Thyroid gland (tissue), 4 donors: Measurements from ENCODE around the gene SLC6A17.

Source experiments
- CTCF ChIP-seq, 6 experiments: fragments of 200-600 bp in 3 of 6; fragments of 450-650 bp in 3 of 6; sonication (generic) in 3 of 6; IDR thresholded peaks; one replicate each; pipeline ENCODE4 v1.5.1; 2016 to 2019; ENCODE audit warnings: antibody characterized with exemption in 6 of 6, mild to moderate bottlenecking in 2 of 6, inconsistent platforms in 1 of 6, moderate library complexity in 1 of 6
- POLR2A ChIP-seq, 2 donors: fragments of 450-650 bp; IDR thresholded peaks; one replicate each; pipeline ENCODE4 v1.6.1; 2017; ENCODE audit warnings: antibody characterized with exemption in 2 of 2, mild to moderate bottlenecking in 2 of 2, moderate library complexity in 1 of 2

- no peak for TF ChIP-seq POLR2A (IDR thresholded peaks at IDR 0.05)
- no peak for TF ChIP-seq CTCF (IDR thresholded peaks at IDR 0.05)
These were observed 21.7 kb downstream of the SLC6A17 start for GRCh38 chr1:110172001-110172400.
